B cell (primary cell): ENCODE results near the gene SCPEP1. TPM values are rescaled to one million over a fixed set of nuclear protein-coding genes. Genes with fewer than 3 reads are reported as not detected.

ENCODE experiments used
- ATAC-seq: fragments of 200-7000 bp; cut with Tn5 transposase; one replicate; pipeline ENCODE4 v1.10.0; 2021; ENCODE audit warnings: low read depth, mild to moderate bottlenecking, moderate number of reproducible peaks, moderate library complexity
- CTCF ChIA-PET: fragments of 350-600 bp; sonication (Branson Sonifier 250); formaldehyde crosslinking; loops from one replicate; lab custom pipeline; 2021; ENCODE audit warnings: antibody characterized with exemption, inconsistent platforms; lab: Charles Lee
- POLR2A ChIA-PET: fragments of 350-600 bp; sonication (Branson Sonifier 250); formaldehyde crosslinking; loops from one replicate; lab custom pipeline; 2021; ENCODE audit warnings: antibody characterized with exemption; lab: Charles Lee
- DNase-seq: peaks from one replicate; pipeline ENCODE4 v3.0.0; 2013
- H2AFZ ChIP-seq: 2 replicates; pipeline ENCODE4 v1.6.1; 2012; ENCODE audit warnings: mild to moderate bottlenecking, low read depth, low read length; ENCODE audit not compliant: insufficient read depth, poor library complexity, severe bottlenecking
- H3K27ac ChIP-seq, 2 donors: 1 replicate in 1 of 2; 2 replicates in 1 of 2; pipeline ENCODE4 v1.5.1; 2012 to 2013; ENCODE audit warnings: low read length in 2 of 2, mild to moderate bottlenecking in 2 of 2, moderate library complexity in 1 of 2
- H3K27me3 ChIP-seq, 4 experiments: fragments of 200-600 bp in 1 of 4; sonication (generic) in 1 of 4; replicated peaks in 1 of 4; 1 replicate in 2 of 4; 2 replicates in 2 of 4; pipeline versions ENCODE4 v1.6.1 to v1.7.0; 2013 to 2016; ENCODE audit warnings: low read length in 3 of 4, mild to moderate bottlenecking in 2 of 4, mixed read lengths in 1 of 4, moderate library complexity in 1 of 4; ENCODE audit not compliant: insufficient read depth in 4 of 4, control insufficient read depth in 3 of 4; ENCODE audit errors: control extremely low read depth in 1 of 4
- H3K36me3 ChIP-seq, 2 experiments: replicated peaks in 1 of 2; 1 replicate in 1 of 2; 2 replicates in 1 of 2; pipeline versions ENCODE4 v1.6.1 to v1.7.1; 2013; ENCODE audit warnings: low read length in 1 of 2; ENCODE audit not compliant: insufficient read depth in 2 of 2, control insufficient read depth in 1 of 2; ENCODE audit errors: control extremely low read depth in 1 of 2, extremely low read depth in 1 of 2
- H3K4me1 ChIP-seq, 2 donors: fragments of 200-600 bp in 1 of 2; sonication (generic) in 1 of 2; 1 replicate in 1 of 2; 2 replicates in 1 of 2; pipeline versions ENCODE4 v1.5.1 to v1.6.1; 2013 to 2017; ENCODE audit warnings: low read length in 2 of 2; ENCODE audit not compliant: control insufficient read depth in 2 of 2, insufficient read depth in 2 of 2
- H3K4me2 ChIP-seq: replicated peaks from 2 replicates; pipeline ENCODE3; 2012; ENCODE audit warnings: mild to moderate bottlenecking, low read depth, low read length; ENCODE audit not compliant: poor library complexity, severe bottlenecking
- H3K4me3 ChIP-seq, 5 experiments: fragments of 200-600 bp in 1 of 5; sonication (generic) in 1 of 5; 1 replicate in 3 of 5; 2 replicates in 2 of 5; pipeline versions ENCODE4 v1.5.1 to v1.7.0; 2011 to 2016; ENCODE audit warnings: low read length in 4 of 5, mild to moderate bottlenecking in 4 of 5, low read depth in 2 of 5, control low read depth in 1 of 5, moderate library complexity in 1 of 5; ENCODE audit not compliant: insufficient read depth in 1 of 5; ENCODE audit errors: control extremely low read depth in 1 of 5, extremely low read depth in 1 of 5
- H3K79me2 ChIP-seq: fragments of 200-600 bp; sonication (generic); one replicate; pipeline ENCODE4 v1.6.0; 2016; ENCODE audit warnings: low read length; ENCODE audit not compliant: control insufficient read depth, insufficient read depth
- H3K9ac ChIP-seq: fragments of 200-600 bp; sonication (generic); 2 replicates; pipeline ENCODE4 v1.6.1; 2017; ENCODE audit warnings: mild to moderate bottlenecking, low read length, moderate library complexity
- H3K9me3 ChIP-seq, 3 donors: one replicate each; pipeline versions ENCODE4 v1.6.1 to v1.7.1; 2013; ENCODE audit warnings: low read length in 2 of 3; ENCODE audit not compliant: control insufficient read depth in 2 of 3, insufficient read depth in 1 of 3; ENCODE audit errors: control extremely low read depth in 1 of 3
- H4K20me1 ChIP-seq: 2 replicates; pipeline ENCODE4 v1.6.0; 2012; ENCODE audit warnings: mild to moderate bottlenecking, low read length; ENCODE audit not compliant: insufficient read depth, control insufficient read depth, poor library complexity, severe bottlenecking
- H3K27ac Mint-ChIP-seq: one replicate; pipeline ENCODE4 v1.8.0; 2021; ENCODE audit warnings: mixed read lengths
- H3K27me3 Mint-ChIP-seq: one replicate; pipeline ENCODE4 v1.8.0; 2021; ENCODE audit warnings: mixed read lengths
- H3K4me1 Mint-ChIP-seq: one replicate; pipeline ENCODE4 v1.8.0; 2021; ENCODE audit warnings: mixed read lengths
- H3K4me3 Mint-ChIP-seq: one replicate; pipeline ENCODE4 v1.8.0; 2021; ENCODE audit warnings: mixed read lengths
- H3K9me3 Mint-ChIP-seq: one replicate; pipeline ENCODE4 v1.8.0; 2022; ENCODE audit warnings: mixed read lengths; ENCODE audit not compliant: insufficient read depth
- CTCF ChIP-seq: fragments of 200-600 bp; IDR thresholded peaks from one replicate; pipeline ENCODE4 v1.8.0; 2022; ENCODE audit warnings: antibody characterized with exemption, mild to moderate bottlenecking
- EZH2 ChIP-seq: IDR thresholded peaks from 2 replicates; pipeline ENCODE4 v1.6.1; 2012; ENCODE audit warnings: borderline replicate concordance, low read depth, mild to moderate bottlenecking, moderate library complexity, low read length; ENCODE audit not compliant: insufficient read depth, poor library complexity, severe bottlenecking
- WGBS: methylation state at CpG from one replicate; pipeline ENCODE4 v1.1.5; 2013; ENCODE audit warnings: missing lambda C conversion rate; ENCODE audit not compliant: insufficient coverage; 5-methylcytosine and 5-hydroxymethylcytosine counted together
- intact Hi-C: fragments of 100-400 bp; cut with micrococcal nuclease; formaldehyde crosslinking; loops from one replicate; pipeline ENCODE4 v1.10.0; 2022
- polyA plus RNA-seq: library from polyadenylated mRNA; depleted of rRNA; stranded (reverse); fragments of >200 nt; gene quantifications from 2 replicates; pipeline ENCODE4 v1.2.3, GENCODE V29; 2012
- total RNA-seq, 2 donors: library from RNA; stranded (reverse); fragments of 120-200 nt in 1 of 2; gene quantifications; 1 replicate in 1 of 2; 2 replicates in 1 of 2; pipeline versions ENCODE4 v1.2.3 to v1.2.4, GENCODE V29; 2013 to 2022

Gene SCPEP1
- total and polyA plus RNA-seq, 2 donors (not counting 1 experiment from before 2014, with no cell fraction given), result 66.6 to 121 TPM

GRCh38 chr17:56974055-56974454 is 3.9 kb upstream of the SCPEP1 start:
- DNase-seq (no peak), ATAC-seq (no peak)
- Histone ChIP-seq H3K27me3 (no peaks in the 10 kb centered on the region), H2AFZ (no peak overlapping the region), H3K4me2 (no peak overlapping the region), H3K27ac (no peak overlapping the region), H3K79me2 (peaks cover 14% of the 10 kb centered on the region), H3K36me3 (no peaks in the 10 kb centered on the region), H3K9me3 (peaks cover 0 to 4% (median 0%) of the 10 kb centered on the region in 3 donors), H3K9ac (no peak overlapping the region), H3K4me1 (peaks cover 8 to 14% of the 10 kb centered on the region in 2 donors), H4K20me1 (no peaks in the 10 kb centered on the region), H3K4me3 (no peak overlapping the region)
- no peak for TF ChIP-seq CTCF
- TF ChIP-seq EZH2, result no peak
- ChIA-PET CTCF (no interaction called here), POLR2A (no interaction called here)
- Mint-ChIP-seq H3K9me3 (no peaks in the 10 kb centered on the region), H3K4me3 (no peak overlapping the region), H3K4me1 (peaks cover 16% of the 10 kb centered on the region), H3K27ac (no peak overlapping the region), H3K27me3 (no peaks in the 10 kb centered on the region)
- WGBS, result no CpG with 5 or more reads among the region's 2 CpGs
- intact Hi-C loops, result no loop called here

DNA sequence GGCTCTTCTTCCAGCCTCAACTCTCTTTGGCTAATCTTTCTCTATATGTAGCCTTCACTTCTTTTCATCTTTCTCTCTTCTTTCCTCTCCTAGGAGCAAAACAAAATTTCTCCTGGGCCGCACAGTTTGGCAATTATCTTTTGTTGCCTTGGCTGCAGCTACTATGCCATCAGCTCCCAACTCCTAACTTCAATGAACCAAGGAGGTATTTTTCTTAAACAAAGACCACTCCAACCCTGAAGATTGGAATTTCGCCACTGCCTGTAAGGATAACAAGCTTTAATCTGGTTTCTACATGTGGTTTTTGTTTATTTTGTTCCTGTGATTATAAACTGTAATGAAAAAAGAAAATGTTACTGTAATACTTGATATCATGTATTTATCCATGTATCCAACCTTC is 2.3 kb upstream of the SCPEP1 start:
- WGBS, result no CpG with 5 or more reads among the region's 2 CpGs
- peaks cover 13 to 17% of the 10 kb centered on the region in 2 donors for H3K4me1 ChIP-seq
- ChIA-PET CTCF (interaction anchor here (0.7 to 1.8 kb wide), 2 partner anchors 15 to 20 kb away, joined by 3 to 5 read pairs; partner anchors contain the start of gene COIL), POLR2A (no interaction called here)
- peaks cover 27% of the 10 kb centered on the region for H3K4me1 Mint-ChIP-seq
- no peak overlapping the region for H3K27ac ChIP-seq
- H3K9me3 Mint-ChIP-seq, result no peaks in the 10 kb centered on the region
- no peak overlapping the region for H3K27ac Mint-ChIP-seq
- no peak for DNase-seq
- H3K36me3 ChIP-seq, result peaks cover 0 to under 1% of the 10 kb centered on the region in 2 experiments
- H3K4me2 ChIP-seq, result no peak overlapping the region
- H4K20me1 ChIP-seq, result no peaks in the 10 kb centered on the region
- H3K27me3 ChIP-seq, result no peaks in the 10 kb centered on the region
- peaks cover 0 to 2% (median 0%) of the 10 kb centered on the region in 3 donors for H3K9me3 ChIP-seq
- no peak overlapping the region for H3K4me3 ChIP-seq
- intact Hi-C loops, result no loop called here
- no peak overlapping the region for H2AFZ ChIP-seq
- no peak overlapping the region for H3K4me3 Mint-ChIP-seq
- peaks cover 30% of the 10 kb centered on the region for H3K79me2 ChIP-seq
- H3K27me3 Mint-ChIP-seq, result no peaks in the 10 kb centered on the region
- no peak for TF ChIP-seq EZH2
- no peak for TF ChIP-seq CTCF
- H3K9ac ChIP-seq, result no peak overlapping the region
- ATAC-seq, result no peak
